SHP77 treated with DMSO at 0.1 percent for 48 hours (cell line): ENCODE data around the gene SLC30A5.
"Not testable (repeated sequence)": the region's sequence is repeated elsewhere in the genome, so short reads cannot be mapped to it uniquely, and the experiment has no call there.

ENCODE experiments used
- DNase-seq: peaks from one replicate; lab custom pipeline; 2025; lab: John Stamatoyannopoulos, UW

The SLC30A5 gene

GRCh38 chr5:69093771-69094482 lies at the start of gene SLC30A5:
Gene SLC30A5 (plus strand): TSS chr5:69094014. CDS start chr5:69094256, 242 bp downstream.
- DNase-seq, result peak; percentile 96

GRCh38 chr5:69045213-69045612 lies 48.6 kb upstream of the SLC30A5 start:
- DNase-seq, result not testable (repeated sequence)

GRCh38 chr5:69046375-69046957 lies 47.3 kb upstream of the SLC30A5 start:
- no peak for DNase-seq

- no peak for DNase-seq
These were observed 45.6 kb upstream of the SLC30A5 start for GRCh38 chr5:69048230-69048629.

GRCh38 chr5:69049151-69049550 lies 44.7 kb upstream of the SLC30A5 start:
- DNase-seq, result peak; percentile 33

GRCh38 chr5:69049796-69050195 lies 44.0 kb upstream of the SLC30A5 start:
- DNase-seq, result no peak

GRCh38 chr5:69050214-69050613 lies 43.6 kb upstream of the SLC30A5 start:
- peak; percentile 15 for DNase-seq

GRCh38 chr5:69052181-69052580 lies 41.6 kb upstream of the SLC30A5 start:
- no peak for DNase-seq

GRCh38 chr5:69074664-69075521 lies 18.9 kb upstream of the SLC30A5 start:
- no peak for DNase-seq

- DNase-seq, result no peak
These were observed 18.2 kb upstream of the SLC30A5 start for GRCh38 chr5:69075522-69076179.

- DNase-seq, result no peak
These were observed 14.8 kb upstream of the SLC30A5 start for GRCh38 chr5:69078921-69079540.

- no peak for DNase-seq
These were observed 14.3 kb upstream of the SLC30A5 start for GRCh38 chr5:69079556-69079955.

GRCh38 chr5:69083412-69083811 lies 10.4 kb upstream of the SLC30A5 start:
- DNase-seq, result no peak

- DNase-seq, result no peak
These were observed 9.6 kb upstream of the SLC30A5 start for GRCh38 chr5:69084195-69084594.

- DNase-seq, result no peak
These were observed 8.9 kb upstream of the SLC30A5 start for GRCh38 chr5:69084903-69085302.

- no peak for DNase-seq
These were observed 7.6 kb upstream of the SLC30A5 start for GRCh38 chr5:69086206-69086605.

- DNase-seq, result not testable (repeated sequence)
These were observed 5.8 kb upstream of the SLC30A5 start for GRCh38 chr5:69088006-69088405.

- no peak for DNase-seq
These were observed 3.7 kb upstream of the SLC30A5 start for GRCh38 chr5:69090158-69090557.

GRCh38 chr5:69091771-69092170 lies 2.0 kb upstream of the SLC30A5 start:
- no peak for DNase-seq

- no peak for DNase-seq
These were observed 845 bp upstream of the SLC30A5 start for GRCh38 chr5:69092969-69093368.

- DNase-seq, result no peak
These were observed 5.5 kb downstream of the SLC30A5 start for GRCh38 chr5:69099302-69099701.

GRCh38 chr5:69103521-69103920 lies 9.7 kb downstream of the SLC30A5 start:
- no peak for DNase-seq
